Measurements from ENCODE around the gene DLGAP4. TPM values are rescaled to one million over a fixed set of nuclear protein-coding genes. Genes with fewer than 3 reads are reported as not detected.

DLGAP4 gene
- total and polyA plus RNA-seq, 2 of the 8 experiments (the other 6 are each of a cell fraction or from before 2014, with no cell fraction given): 41.2 to 57.2 TPM

- TF ChIP-seq HDAC2 (IDR thresholded peaks at IDR 0.05; ENCODE audit: borderline replicate concordance in 1 of 2, low read depth in 2 of 2, low read length in 2 of 2): no peak
Measured at GRCh38 chr20:36303020-36303595, 3.0 kb upstream of the DLGAP4 start (continued).

Data from H1 (cell line).